CD14-positive monocyte (primary cell): ENCODE measurements around the gene TMC7. TPM values are rescaled to one million over a fixed set of nuclear protein-coding genes. Genes with fewer than 3 reads are reported as not detected.

Experiments
- DNase-seq, 3 donors: peaks; one replicate each; pipeline ENCODE4 v3.0.0-alpha.2; 2011 to 2022
- H2AFZ ChIP-seq: 2 replicates; pipeline ENCODE4 v1.6.0; 2012; ENCODE audit warnings: mild to moderate bottlenecking, low read depth, low read length, inconsistent platforms; ENCODE audit not compliant: insufficient read depth, poor library complexity, severe bottlenecking
- H3K27ac ChIP-seq, 2 donors: 1 replicate in 1 of 2; 2 replicates in 1 of 2; pipeline ENCODE4 v1.5.1; 2012 to 2013; ENCODE audit warnings: low read length in 2 of 2, control low read depth in 1 of 2, inconsistent platforms in 1 of 2, low read depth in 1 of 2, mild to moderate bottlenecking in 1 of 2
- H3K27me3 ChIP-seq, 2 donors: one replicate each; pipeline versions ENCODE4 v1.6.0 to v1.6.1; 2011 to 2013; ENCODE audit warnings: low read length in 2 of 2; ENCODE audit not compliant: control insufficient read depth in 2 of 2, insufficient read depth in 2 of 2
- H3K36me3 ChIP-seq, 2 donors: replicated peaks in 1 of 2; 1 replicate in 1 of 2; 2 replicates in 1 of 2; pipeline versions ENCODE4 v1.5.1 to v1.6.1; 2012 to 2013; ENCODE audit warnings: low read length in 2 of 2, control low read depth in 1 of 2, inconsistent platforms in 1 of 2, mild to moderate bottlenecking in 1 of 2; ENCODE audit not compliant: insufficient read depth in 2 of 2, control insufficient read depth in 1 of 2
- H3K4me1 ChIP-seq, 2 donors: 1 replicate in 1 of 2; 2 replicates in 1 of 2; pipeline versions ENCODE4 v1.5.1 to v1.6.1; 2012 to 2013; ENCODE audit warnings: low read length in 2 of 2, control low read depth in 1 of 2, inconsistent platforms in 1 of 2, mild to moderate bottlenecking in 1 of 2, moderate library complexity in 1 of 2; ENCODE audit not compliant: insufficient read depth in 2 of 2, control insufficient read depth in 1 of 2
- H3K4me2 ChIP-seq: replicated peaks from 2 replicates; pipeline ENCODE3; 2012; ENCODE audit warnings: low read length, moderate library complexity, mild to moderate bottlenecking; ENCODE audit not compliant: poor library complexity, severe bottlenecking; ENCODE audit errors: extremely low read depth
- H3K4me3 ChIP-seq, 3 experiments: fragments of 200-600 bp in 1 of 3; sonication (generic) in 1 of 3; replicated peaks in 1 of 3; 1 replicate in 2 of 3; 2 replicates in 1 of 3; pipeline ENCODE4 v1.5.1; 2011 to 2013; ENCODE audit warnings: low read length in 3 of 3, mild to moderate bottlenecking in 3 of 3, control low read depth in 2 of 3, low read depth in 2 of 3, inconsistent platforms in 1 of 3, moderate library complexity in 1 of 3
- H3K79me2 ChIP-seq: 2 replicates; pipeline ENCODE4 v1.6.0; 2012; ENCODE audit warnings: mild to moderate bottlenecking, control low read depth, inconsistent platforms, low read length, moderate library complexity; ENCODE audit not compliant: insufficient read depth
- H3K9ac ChIP-seq: 2 replicates; pipeline ENCODE4 v1.6.0; 2017; ENCODE audit warnings: low read length, mild to moderate bottlenecking; ENCODE audit not compliant: insufficient read depth, poor library complexity, severe bottlenecking
- H3K9me3 ChIP-seq, 2 donors: replicated peaks in 1 of 2; 1 replicate in 1 of 2; 2 replicates in 1 of 2; pipeline versions ENCODE4 v1.5.1 to v1.6.1; 2012 to 2013; ENCODE audit warnings: low read length in 2 of 2, control low read depth in 1 of 2; ENCODE audit not compliant: control insufficient read depth in 1 of 2, insufficient read depth in 1 of 2
- H4K20me1 ChIP-seq: 2 replicates; pipeline ENCODE4 v1.6.0; 2012; ENCODE audit warnings: mild to moderate bottlenecking, low read length, control low read depth, moderate library complexity; ENCODE audit not compliant: insufficient read depth
- H3K27ac Mint-ChIP-seq, 7 donors: one replicate each; pipeline ENCODE4 v1.8.0; 2020; ENCODE audit warnings: mild to moderate bottlenecking in 7 of 7, mixed read lengths in 7 of 7, moderate library complexity in 6 of 7, inconsistent platforms in 2 of 7
- H3K27me3 Mint-ChIP-seq, 3 donors: one replicate each; pipeline ENCODE4 v1.8.0; 2021 to 2022; ENCODE audit warnings: low read depth in 3 of 3, mild to moderate bottlenecking in 3 of 3, mixed read lengths in 3 of 3, moderate library complexity in 3 of 3, inconsistent platforms in 1 of 3
- H3K36me3 Mint-ChIP-seq, 2 donors: one replicate each; pipeline ENCODE4 v1.8.0; 2020; ENCODE audit warnings: mixed read lengths in 2 of 2, inconsistent platforms in 1 of 2, mild to moderate bottlenecking in 1 of 2
- H3K4me1 Mint-ChIP-seq: one replicate; pipeline ENCODE4 v1.8.0; 2020; ENCODE audit warnings: mild to moderate bottlenecking, mixed read lengths
- H3K4me3 Mint-ChIP-seq, 2 donors: one replicate each; pipeline ENCODE4 v1.8.0; 2020; ENCODE audit warnings: mild to moderate bottlenecking in 2 of 2, mixed read lengths in 2 of 2, moderate library complexity in 1 of 2
- H3K9me3 Mint-ChIP-seq, 7 donors: one replicate each; pipeline ENCODE4 v1.8.0; 2020 to 2022; ENCODE audit warnings: mixed read lengths in 7 of 7, mild to moderate bottlenecking in 6 of 7, moderate library complexity in 6 of 7, inconsistent platforms in 2 of 7
- WGBS: methylation state at CpG from one replicate; pipeline ENCODE4 v1.1.5; 2013; ENCODE audit warnings: missing lambda C conversion rate; ENCODE audit not compliant: insufficient coverage; 5-methylcytosine and 5-hydroxymethylcytosine counted together
- intact Hi-C, 2 donors: fragments of 100-400 bp; cut with micrococcal nuclease; formaldehyde crosslinking; loops; one replicate each; pipeline versions ENCODE4 v1.15.0 to v1.15.1; 2023
- polyA plus RNA-seq, 3 donors: library from polyadenylated mRNA; depleted of rRNA in 1 of 3; unstranded in 2 of 3; stranded (reverse) in 1 of 3; fragments of 300-500 nt in 2 of 3; fragments of >200 nt in 1 of 3; fragmentation: Illumina TruSeq in 2 of 3; gene quantifications; 1 replicate in 2 of 3; 2 replicates in 1 of 3; pipeline ENCODE4 v1.2.3, GENCODE V29; 2012 to 2021
- TF ChIP-seq, protein P1 (sequence below): fragments of 200-600 bp; IDR thresholded peaks from one replicate; pipeline ENCODE4 v1.8.0; 2022; ENCODE audit warnings: antibody characterized with exemption, mild to moderate bottlenecking

TMC7 gene
- polyA plus RNA-seq, 3 donors = not detected

GRCh38 chr16:18965555-18965954 lies 18.2 kb upstream of the TMC7 start:
- H3K36me3 ChIP-seq = no peaks in the 10 kb centered on the region
- Mint-ChIP-seq H3K36me3 (no peaks in the 10 kb centered on the region), H3K9me3 (no peaks in the 10 kb centered on the region), H3K4me1 (peaks cover 3% of the 10 kb centered on the region), H3K4me3 (no peak overlapping the region), H3K27me3 (peaks cover 3 to 6% (median 4%) of the 10 kb centered on the region in 3 donors), H3K27ac (no peak overlapping the region)
- H3K9ac ChIP-seq = no peak overlapping the region
- 100% methylated on average over 1 of the region's 5 CpGs for WGBS
- peaks cover 0 to 5% of the 10 kb centered on the region in 2 donors for H3K4me1 ChIP-seq
- no peak overlapping the region for H3K27ac ChIP-seq
- H3K4me2 ChIP-seq = no peak overlapping the region
- no peaks in the 10 kb centered on the region for H3K9me3 ChIP-seq
- H3K4me3 ChIP-seq = no peak overlapping the region
- H3K79me2 ChIP-seq = no peaks in the 10 kb centered on the region
- no peaks in the 10 kb centered on the region for H4K20me1 ChIP-seq
- H3K27me3 ChIP-seq = no peaks in the 10 kb centered on the region
- intact Hi-C loops = no loop called here
- DNase-seq = no peak
- TF ChIP-seq, protein P1, sequence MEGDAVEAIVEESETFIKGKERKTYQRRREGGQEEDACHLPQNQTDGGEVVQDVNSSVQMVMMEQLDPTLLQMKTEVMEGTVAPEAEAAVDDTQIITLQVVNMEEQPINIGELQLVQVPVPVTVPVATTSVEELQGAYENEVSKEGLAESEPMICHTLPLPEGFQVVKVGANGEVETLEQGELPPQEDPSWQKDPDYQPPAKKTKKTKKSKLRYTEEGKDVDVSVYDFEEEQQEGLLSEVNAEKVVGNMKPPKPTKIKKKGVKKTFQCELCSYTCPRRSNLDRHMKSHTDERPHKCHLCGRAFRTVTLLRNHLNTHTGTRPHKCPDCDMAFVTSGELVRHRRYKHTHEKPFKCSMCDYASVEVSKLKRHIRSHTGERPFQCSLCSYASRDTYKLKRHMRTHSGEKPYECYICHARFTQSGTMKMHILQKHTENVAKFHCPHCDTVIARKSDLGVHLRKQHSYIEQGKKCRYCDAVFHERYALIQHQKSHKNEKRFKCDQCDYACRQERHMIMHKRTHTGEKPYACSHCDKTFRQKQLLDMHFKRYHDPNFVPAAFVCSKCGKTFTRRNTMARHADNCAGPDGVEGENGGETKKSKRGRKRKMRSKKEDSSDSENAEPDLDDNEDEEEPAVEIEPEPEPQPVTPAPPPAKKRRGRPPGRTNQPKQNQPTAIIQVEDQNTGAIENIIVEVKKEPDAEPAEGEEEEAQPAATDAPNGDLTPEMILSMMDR = no peak
- no peak overlapping the region for H2AFZ ChIP-seq

DNA sequence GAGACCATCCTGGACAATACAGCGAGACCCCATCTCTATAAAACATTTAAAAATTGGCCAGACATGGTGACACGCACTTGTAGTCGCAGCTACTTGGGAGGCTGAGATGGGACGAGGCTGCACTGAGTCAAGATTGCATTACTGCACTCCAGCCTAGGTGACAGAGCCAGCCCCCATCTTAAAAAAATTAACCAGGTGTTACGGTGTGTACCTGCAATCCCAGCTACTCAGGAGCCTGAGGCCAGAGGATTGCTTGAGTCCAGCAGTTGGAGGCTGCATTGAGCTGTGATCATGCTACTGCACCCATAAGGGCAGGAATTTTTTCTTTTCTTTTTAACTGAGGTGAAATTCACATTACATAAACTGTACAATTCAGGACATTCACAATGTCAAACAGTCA lies 16.9 kb upstream of the TMC7 start:
- H3K27me3 ChIP-seq = no peaks in the 10 kb centered on the region
- no peak overlapping the region for H3K9ac ChIP-seq

More for the DNA sequence above, 16.9 kb upstream of the TMC7 start:
- TF ChIP-seq, protein P1 = no peak
- Histone ChIP-seq H3K4me2 (no peak overlapping the region), H3K4me1 (peaks cover 0 to 5% of the 10 kb centered on the region in 2 donors), H4K20me1 (no peaks in the 10 kb centered on the region), H3K4me3 (no peak overlapping the region), H3K9me3 (no peaks in the 10 kb centered on the region), H3K27ac (no peak overlapping the region), H3K36me3 (no peaks in the 10 kb centered on the region), H2AFZ (no peak overlapping the region), H3K79me2 (no peaks in the 10 kb centered on the region)
- no peak overlapping the region for H3K4me3 Mint-ChIP-seq
- intact Hi-C loops = no loop called here
- H3K36me3 Mint-ChIP-seq = no peaks in the 10 kb centered on the region
- H3K9me3 Mint-ChIP-seq = no peaks in the 10 kb centered on the region
- no peak for DNase-seq
- peak overlapping the region in 1 of 7 donors; percentile 30 for H3K27ac Mint-ChIP-seq
- peaks cover 0 to 7% (median 5%) of the 10 kb centered on the region in 3 donors for H3K27me3 Mint-ChIP-seq
- peaks cover 3% of the 10 kb centered on the region for H3K4me1 Mint-ChIP-seq
- 95% methylated on average over 5 of the region's 5 CpGs for WGBS
